OCI-LY3 (cell line): ENCODE measurements around the gene CAMTA1.

Experiments
- H2AFZ ChIP-seq: fragments of 200-600, 300-600 bp; shearing (Covaris generic); 2 replicates; pipeline ENCODE4 v1.6.0; 2014; ENCODE audit warnings: antibody characterized with exemption, low read depth, low read length
- H3K27ac ChIP-seq: fragments of 200-600, 300-600 bp; sonication (generic); 2 replicates; pipeline ENCODE4 v1.5.1; 2014; ENCODE audit warnings: mild to moderate bottlenecking, low read length, moderate library complexity, mixed read lengths
- H3K27me3 ChIP-seq: fragments of 200-600, 300-600 bp; sonication (generic); 2 replicates; pipeline ENCODE4 v1.6.1; 2014; ENCODE audit warnings: low read depth, low read length, mixed read lengths
- H3K36me3 ChIP-seq: fragments of 200-600, 300-600 bp; sonication (generic); replicated peaks from 2 replicates; pipeline ENCODE3; 2014; ENCODE audit warnings: low read depth, low read length, mixed read lengths
- H3K4me1 ChIP-seq: fragments of 300-600, 200-600 bp; sonication (generic); 2 replicates; pipeline ENCODE4 v1.6.1; 2014; ENCODE audit warnings: low read length, mixed read lengths
- H3K4me2 ChIP-seq: fragments of 200-600, 300-600 bp; sonication (generic); 2 replicates; pipeline ENCODE4 v1.6.1; 2014; ENCODE audit warnings: low read length, mixed read lengths
- H3K4me3 ChIP-seq: fragments of 300-600, 200-600 bp; sonication (generic); 2 replicates; pipeline ENCODE4 v1.5.1; 2014; ENCODE audit warnings: antibody characterized with exemption, mild to moderate bottlenecking, low read length, moderate library complexity
- H3K79me2 ChIP-seq: fragments of 300-600, 200-600 bp; shearing (Covaris generic); 2 replicates; pipeline ENCODE4 v1.6.1; 2014; ENCODE audit warnings: mild to moderate bottlenecking, low read length, mixed read lengths
- H3K9ac ChIP-seq: fragments of 300-600, 200-600 bp; shearing (Covaris generic); 2 replicates; pipeline ENCODE4 v1.6.0; 2014; ENCODE audit warnings: mild to moderate bottlenecking, low read length, moderate library complexity
- H3K9me3 ChIP-seq: fragments of 200-600, 300-600 bp; shearing (Covaris generic); 2 replicates; pipeline ENCODE4 v1.6.1; 2014; ENCODE audit warnings: low read length, mixed read lengths; ENCODE audit not compliant: insufficient read depth
- H4K20me1 ChIP-seq: fragments of 200-600, 300-600 bp; sonication (generic); 2 replicates; pipeline ENCODE4 v1.6.1; 2016; ENCODE audit warnings: low read length, mixed read lengths; ENCODE audit not compliant: insufficient read depth
- CTCF ChIP-seq: fragments of 200-600, 300-600 bp; sonication (generic); IDR thresholded peaks from 2 replicates; pipeline ENCODE4 v1.5.1; 2014; ENCODE audit warnings: antibody characterized with exemption, low read length, low read depth
- EZH2phosphoT487 ChIP-seq: fragments of 200-600 bp; shearing (Covaris generic); IDR thresholded peaks from 2 replicates; pipeline ENCODE4 v1.6.1; 2018; ENCODE audit warnings: antibody characterized with exemption, mixed run types, low read depth

Gene CAMTA1

GRCh38 chr1:7675431-7676273, 890.4 kb downstream of the CAMTA1 start:
- no peak overlapping the region for H2AFZ ChIP-seq
- H3K9ac ChIP-seq = no peak overlapping the region
- no peak overlapping the region for H3K27ac ChIP-seq
- no peaks in the 10 kb centered on the region for H3K9me3 ChIP-seq
- TF ChIP-seq CTCF = no peak
- no peak for TF ChIP-seq EZH2phosphoT487
- H3K79me2 ChIP-seq = no peaks in the 10 kb centered on the region
- no peaks in the 10 kb centered on the region for H4K20me1 ChIP-seq
- H3K27me3 ChIP-seq = no peaks in the 10 kb centered on the region
- no peaks in the 10 kb centered on the region for H3K36me3 ChIP-seq
- H3K4me1 ChIP-seq = no peaks in the 10 kb centered on the region
- H3K4me2 ChIP-seq = no peak overlapping the region
- H3K4me3 ChIP-seq = no peak overlapping the region

DNA sequence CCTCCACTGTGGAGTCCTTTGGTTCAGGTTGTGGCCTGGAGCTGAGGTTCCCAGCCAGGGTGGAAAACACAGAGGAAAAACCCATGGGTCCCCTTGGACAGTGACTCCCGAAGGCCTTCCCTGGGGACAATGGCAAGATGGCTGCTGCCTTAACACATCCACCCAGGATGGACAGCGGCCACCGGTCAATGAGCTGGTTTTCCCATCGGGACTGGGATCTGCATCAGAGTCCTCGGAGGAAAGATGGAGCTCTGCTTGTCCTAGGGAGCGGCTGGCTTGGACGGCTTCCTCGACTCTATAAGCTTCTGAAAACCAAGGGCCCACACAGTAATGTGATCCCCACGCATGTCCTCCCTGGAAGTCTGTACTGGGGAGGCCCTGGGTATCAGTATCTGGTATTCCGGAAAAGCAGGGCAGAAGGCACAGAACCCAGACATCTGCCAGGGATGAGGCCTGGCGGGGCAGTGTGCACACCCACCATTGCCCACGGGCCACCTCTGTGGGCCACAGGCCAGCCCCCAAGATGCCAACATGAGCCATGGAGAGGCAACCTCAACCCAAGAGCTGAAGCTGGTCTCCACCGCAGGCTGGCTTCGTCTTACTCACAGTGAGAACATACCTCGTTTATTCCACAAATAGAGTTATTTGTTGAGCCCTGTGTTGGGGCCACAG, 891.2 kb downstream of the CAMTA1 start:
- Histone ChIP-seq H3K4me1 (no peaks in the 10 kb centered on the region), H3K79me2 (no peaks in the 10 kb centered on the region), H3K36me3 (no peaks in the 10 kb centered on the region), H3K9ac (no peak overlapping the region), H2AFZ (no peak overlapping the region), H4K20me1 (no peaks in the 10 kb centered on the region), H3K27me3 (no peaks in the 10 kb centered on the region), H3K4me3 (no peak overlapping the region), H3K9me3 (no peaks in the 10 kb centered on the region), H3K27ac (no peak overlapping the region), H3K4me2 (no peak overlapping the region)
- TF ChIP-seq EZH2phosphoT487 (no peak), CTCF (no peak)

DNA sequence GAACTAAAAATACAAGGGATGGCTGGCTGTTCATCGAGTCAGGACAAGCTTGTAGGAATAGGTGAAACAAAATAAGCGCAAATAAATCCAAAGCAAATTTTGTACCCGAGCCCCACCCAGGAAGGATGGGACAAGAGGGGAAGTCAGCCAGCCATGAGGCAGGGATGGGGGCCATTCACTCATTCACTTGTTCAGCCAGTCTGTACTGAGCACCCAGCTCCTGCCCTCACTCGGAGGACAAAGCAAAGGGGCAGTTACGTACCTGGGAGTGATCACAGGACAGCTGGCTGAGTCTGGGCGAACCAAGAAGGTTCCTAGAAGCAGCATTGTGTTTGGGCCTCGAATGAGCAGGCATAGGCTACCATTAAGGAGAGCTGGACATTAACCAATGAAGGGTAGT, 891.9 kb downstream of the CAMTA1 start:
- no peaks in the 10 kb centered on the region for H3K4me1 ChIP-seq
- H3K27me3 ChIP-seq = no peaks in the 10 kb centered on the region
- H2AFZ ChIP-seq = no peak overlapping the region
- H3K9me3 ChIP-seq = no peaks in the 10 kb centered on the region
- no peak overlapping the region for H3K9ac ChIP-seq
- no peak overlapping the region for H3K27ac ChIP-seq
- no peaks in the 10 kb centered on the region for H3K36me3 ChIP-seq
- H3K4me3 ChIP-seq = no peak overlapping the region
- no peak overlapping the region for H3K4me2 ChIP-seq
- no peaks in the 10 kb centered on the region for H3K79me2 ChIP-seq
- H4K20me1 ChIP-seq = no peaks in the 10 kb centered on the region
- TF ChIP-seq CTCF (no peak), EZH2phosphoT487 (no peak)

DNA sequence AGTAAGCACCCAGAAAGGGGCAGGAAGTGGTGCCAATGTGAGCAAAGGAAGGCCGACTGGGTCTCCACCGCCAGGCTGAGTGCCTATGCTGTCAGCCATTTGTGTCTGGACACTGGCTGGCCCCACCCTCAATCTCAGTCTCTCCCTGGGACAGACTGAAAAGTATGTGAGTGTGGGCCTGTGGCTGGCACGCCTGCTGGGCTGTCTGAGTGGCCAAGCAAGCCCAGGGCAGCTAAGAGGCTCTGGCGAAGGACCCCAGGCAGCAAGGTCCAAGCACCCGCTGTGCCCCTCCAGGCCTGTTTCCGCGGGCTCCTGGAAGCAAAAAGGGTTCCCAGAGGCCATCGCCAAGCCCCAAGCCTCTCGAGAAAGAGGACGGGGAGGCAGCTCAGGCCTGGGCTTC, 892.6 kb downstream of the CAMTA1 start:
- Histone ChIP-seq H3K4me3 (no peak overlapping the region), H3K27me3 (no peaks in the 10 kb centered on the region), H3K27ac (no peak overlapping the region), H3K4me2 (no peak overlapping the region), H3K79me2 (no peaks in the 10 kb centered on the region), H3K36me3 (no peaks in the 10 kb centered on the region), H3K4me1 (no peaks in the 10 kb centered on the region), H2AFZ (no peak overlapping the region), H3K9me3 (no peaks in the 10 kb centered on the region), H4K20me1 (no peaks in the 10 kb centered on the region), H3K9ac (no peak overlapping the region)
- TF ChIP-seq CTCF (no peak), EZH2phosphoT487 (no peak)
